Activated naive CD4-positive, alpha-beta T cell (primary cell): ENCODE data around the gene NRIP1.
A peak's percentile ranks its signal among the peaks of the same experiment; 100 is the strongest.

Experiments
- DNase-seq, 4 experiments: peaks; one replicate each; lab custom pipeline; 2025; lab: John Stamatoyannopoulos, UW

Gene NRIP1

DNA sequence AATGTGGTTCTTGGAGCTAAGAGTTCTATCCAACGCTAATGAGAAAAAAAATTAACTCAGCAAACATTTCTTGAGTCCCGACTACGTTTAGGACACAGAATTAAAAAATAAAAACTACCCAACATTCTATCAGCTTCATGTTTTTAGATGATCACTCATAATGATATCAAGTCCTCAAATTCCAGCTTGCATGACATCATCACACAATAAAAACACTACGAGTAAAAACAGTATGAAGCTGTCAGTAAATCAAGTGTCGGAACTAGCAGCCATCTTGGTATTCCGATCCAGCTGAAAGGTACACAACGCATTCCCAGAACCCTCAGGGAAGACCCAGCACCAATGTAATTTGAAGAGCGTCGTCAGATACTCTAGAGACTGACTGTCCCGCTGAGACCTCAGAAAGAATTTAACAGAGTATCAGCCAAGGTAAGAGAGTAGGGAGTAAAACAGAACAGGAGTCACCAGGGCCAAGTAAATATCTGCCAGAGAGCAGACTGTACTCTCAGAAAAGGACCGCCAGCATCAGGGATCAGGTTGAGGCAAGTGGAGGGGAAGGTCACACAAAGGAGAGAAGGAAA, 57.0 kb downstream of the NRIP1 start:
- no peak for DNase-seq

DNA sequence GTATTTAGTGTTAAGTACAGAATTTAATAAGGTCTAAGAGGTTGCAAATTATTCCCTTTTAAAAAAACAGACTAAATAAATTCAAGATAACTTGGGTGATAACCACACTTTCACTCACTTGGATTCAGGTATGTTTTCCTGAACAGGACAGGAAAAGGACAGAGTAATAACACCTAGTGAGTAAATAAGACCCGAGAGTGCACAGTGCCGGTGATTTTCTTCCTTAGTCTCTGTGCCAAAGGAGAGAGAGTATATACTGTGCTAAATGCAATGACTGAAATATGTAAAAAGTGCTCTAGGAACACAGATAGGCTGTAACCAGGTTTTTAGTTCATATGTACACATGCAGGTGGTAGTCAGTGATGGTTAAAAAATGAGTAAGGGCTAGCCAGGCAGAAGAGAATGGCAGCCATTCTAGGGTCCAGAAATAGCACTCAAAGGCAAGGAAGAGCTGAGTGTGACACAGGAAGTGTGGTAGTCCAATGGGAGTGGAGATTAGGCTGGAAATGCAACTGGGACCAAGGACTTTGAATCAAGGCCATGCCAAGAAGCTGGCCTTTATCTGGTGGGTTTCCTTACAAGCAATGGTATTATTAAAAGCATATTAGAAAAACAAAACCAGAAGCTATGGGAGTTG, 58.1 kb downstream of the NRIP1 start:
- DNase-seq: no peak

DNA sequence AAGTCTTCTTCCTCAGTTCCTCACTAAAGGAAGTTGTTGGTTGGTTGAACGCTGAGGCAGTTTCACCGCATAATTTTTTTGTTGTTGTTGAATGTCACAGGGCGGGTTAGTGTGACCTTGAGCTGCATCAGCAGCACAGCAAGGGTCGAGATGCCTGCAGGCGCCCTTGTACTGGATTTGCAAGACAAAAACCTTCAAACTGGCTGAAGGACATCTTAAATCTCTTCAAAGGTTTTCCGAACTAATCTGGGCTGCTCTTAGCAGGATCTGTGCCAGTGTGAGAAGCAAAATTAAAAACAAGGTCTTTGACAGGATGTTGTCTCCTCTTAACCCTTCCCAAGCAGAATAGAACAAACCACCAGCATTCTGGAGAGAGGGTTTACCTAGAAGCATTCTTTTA, 59.4 kb downstream of the NRIP1 start:
- peak in 2 of 4 experiments; percentile 1 to 28 for DNase-seq

GRCh38 chr21:15004721-15005370, 60.0 kb downstream of the NRIP1 start:
- no peak for DNase-seq

DNA sequence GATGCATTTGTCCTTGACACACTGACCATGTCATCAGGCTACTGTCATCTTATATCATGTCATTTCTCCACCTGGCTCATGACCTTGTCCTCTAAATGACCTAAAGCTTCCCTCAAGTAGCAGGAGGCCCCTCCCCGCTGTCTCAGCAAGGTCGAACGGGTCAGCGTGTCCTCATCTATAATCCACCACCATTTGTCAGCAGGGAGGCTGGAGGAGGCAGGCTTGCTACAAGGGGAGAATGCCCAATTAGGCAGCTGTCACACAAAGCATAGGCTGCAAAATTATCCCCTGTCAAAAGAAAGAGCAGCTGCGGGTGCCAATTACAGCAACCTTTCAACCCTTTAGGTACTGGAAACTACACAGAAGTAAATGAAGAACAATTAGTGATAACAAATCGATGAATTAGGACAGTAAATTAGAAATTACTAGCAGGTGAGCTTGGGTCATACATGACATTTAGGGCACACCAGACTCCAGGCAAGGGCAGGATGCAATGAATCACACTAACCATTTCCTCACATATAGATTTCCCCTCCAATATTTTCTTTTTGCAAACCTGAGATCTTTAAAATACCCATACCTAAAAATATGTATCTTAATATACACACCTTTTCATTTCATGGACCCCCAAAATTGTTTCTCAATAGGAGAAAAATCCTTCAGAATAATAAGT, 61.2 kb downstream of the NRIP1 start:
- DNase-seq: no peak

- DNase-seq: no peak
Observed at GRCh38 chr21:15001857-15002606, 62.8 kb downstream of the NRIP1 start.

DNA sequence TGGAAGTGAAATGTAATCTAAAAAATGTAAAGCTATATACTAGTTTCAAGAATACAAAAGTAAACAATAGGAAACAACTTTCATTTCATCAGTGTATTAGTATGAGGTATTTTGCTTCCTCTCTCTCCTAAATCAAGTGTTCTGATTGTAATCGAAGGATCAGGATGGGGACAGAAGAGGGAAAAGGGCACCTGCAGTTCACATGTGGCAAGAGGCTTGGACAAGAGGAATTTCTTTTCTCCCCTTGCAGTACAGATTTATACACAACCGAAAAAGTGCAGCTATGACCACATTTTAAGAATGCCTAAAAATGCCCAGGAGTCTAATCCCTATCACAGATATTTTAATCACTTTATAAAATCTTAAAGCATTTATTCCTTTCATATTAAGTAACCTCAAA, 63.7 kb downstream of the NRIP1 start:
- no peak for DNase-seq

GRCh38 chr21:15000081-15000480, 64.7 kb downstream of the NRIP1 start:
- no peak for DNase-seq

DNA sequence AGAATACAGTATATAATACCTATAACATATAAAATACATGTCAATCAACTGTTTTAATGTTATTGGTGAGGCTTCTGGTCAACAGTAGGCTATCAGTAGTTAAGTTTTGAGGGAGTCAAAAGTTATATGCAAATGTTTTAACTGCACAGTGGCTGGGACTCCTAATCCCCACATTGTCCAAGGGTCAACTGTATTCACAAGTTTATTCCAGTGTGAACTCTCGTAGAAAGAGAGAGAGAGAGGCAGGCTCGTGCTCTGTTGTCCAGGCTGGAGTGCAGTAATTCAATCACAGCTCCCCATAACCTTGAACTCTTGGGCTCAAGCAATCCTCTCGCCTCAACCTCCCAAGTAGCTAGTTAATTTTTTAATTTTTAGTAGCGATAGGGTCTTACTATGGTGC, 66.0 kb downstream of the NRIP1 start:
- DNase-seq: no peak

DNA sequence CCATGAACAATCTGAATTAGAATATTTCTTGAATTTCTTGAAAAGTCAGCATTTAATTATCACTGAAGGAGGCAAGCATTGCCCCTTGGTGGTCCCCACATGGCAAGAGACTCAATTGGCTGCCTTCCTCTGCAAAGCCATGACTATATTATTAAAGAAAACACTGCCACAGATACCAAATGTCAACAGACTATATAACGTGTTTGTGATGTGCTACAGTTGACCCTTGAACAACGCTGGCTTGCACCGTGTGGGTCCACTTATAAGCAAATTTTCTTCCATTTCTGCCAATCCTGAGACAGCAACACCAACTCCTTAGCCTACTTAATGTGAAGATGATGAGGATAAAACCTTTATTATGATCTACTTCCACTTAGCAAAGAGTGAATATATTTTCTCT, 66.5 kb downstream of the NRIP1 start:
- no peak for DNase-seq

- DNase-seq: no peak
Observed at GRCh38 chr21:14995695-14996490, 68.9 kb downstream of the NRIP1 start.

- DNase-seq: no peak
Observed at GRCh38 chr21:14995226-14995625, 69.6 kb downstream of the NRIP1 start.

GRCh38 chr21:14993115-14993514, 71.7 kb downstream of the NRIP1 start:
- DNase-seq: no peak

GRCh38 chr21:14991957-14992356, 72.8 kb downstream of the NRIP1 start:
- DNase-seq: no peak

- DNase-seq: no peak
Observed at GRCh38 chr21:14989359-14989758, 75.4 kb downstream of the NRIP1 start.

GRCh38 chr21:14988760-14989159, 76.0 kb downstream of the NRIP1 start:
- no peak for DNase-seq

DNA sequence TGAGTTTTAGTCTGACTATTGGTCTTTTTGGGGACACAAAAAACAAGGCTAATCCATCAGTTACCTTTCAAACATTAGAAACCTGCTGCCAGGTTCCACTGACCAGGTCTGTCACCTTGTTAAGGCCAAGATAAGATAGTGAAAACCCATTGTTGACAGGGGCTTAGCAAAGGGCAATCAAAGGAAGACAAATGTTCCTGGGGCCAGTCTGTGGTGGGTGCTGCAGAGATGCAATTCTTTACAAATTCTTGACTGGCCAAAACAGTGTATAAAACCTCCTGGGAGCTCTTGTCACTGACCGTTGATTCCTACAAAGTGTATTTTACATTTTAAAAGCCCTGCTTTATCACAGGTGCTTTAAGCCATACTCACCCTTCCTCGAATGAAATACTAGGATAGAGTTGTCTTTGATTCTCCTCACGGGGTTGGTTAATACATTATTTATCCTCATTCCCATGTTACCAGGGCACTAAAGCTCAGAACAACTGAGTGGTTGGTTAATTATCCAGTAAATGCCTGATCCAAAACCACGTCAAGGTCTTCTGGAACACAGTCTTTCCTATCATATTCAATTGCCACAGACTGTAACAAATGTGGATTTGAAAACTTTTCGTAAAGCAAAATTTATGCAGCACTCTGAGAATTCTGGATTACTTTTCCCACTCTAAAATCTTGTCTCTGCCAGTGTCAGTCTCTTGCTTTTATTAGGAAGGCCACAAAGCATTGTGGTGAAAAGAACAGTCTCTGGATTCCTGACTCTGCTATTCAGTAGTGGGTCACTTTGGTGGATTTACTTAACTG, 77.2 kb downstream of the NRIP1 start:
- DNase-seq: no peak

DNA sequence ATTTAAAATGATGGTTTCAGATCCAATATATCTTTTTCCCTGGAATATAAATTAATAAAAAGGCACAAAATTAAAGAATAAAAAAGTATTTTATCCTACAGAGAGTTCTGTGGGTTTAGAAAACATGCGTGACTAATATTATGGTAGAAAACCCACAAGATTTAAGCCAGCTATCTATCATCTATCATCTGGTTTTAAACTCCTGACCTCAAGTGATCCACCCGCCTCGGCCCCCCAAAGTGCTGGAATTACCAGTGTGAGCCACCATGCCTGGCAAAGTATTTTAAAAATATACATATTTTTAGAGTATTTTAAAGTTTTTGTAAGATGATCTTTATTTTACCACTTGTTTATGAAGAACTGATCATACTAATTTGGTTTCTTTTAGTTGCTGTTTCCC, 79.5 kb downstream of the NRIP1 start:
- DNase-seq: no peak

DNA sequence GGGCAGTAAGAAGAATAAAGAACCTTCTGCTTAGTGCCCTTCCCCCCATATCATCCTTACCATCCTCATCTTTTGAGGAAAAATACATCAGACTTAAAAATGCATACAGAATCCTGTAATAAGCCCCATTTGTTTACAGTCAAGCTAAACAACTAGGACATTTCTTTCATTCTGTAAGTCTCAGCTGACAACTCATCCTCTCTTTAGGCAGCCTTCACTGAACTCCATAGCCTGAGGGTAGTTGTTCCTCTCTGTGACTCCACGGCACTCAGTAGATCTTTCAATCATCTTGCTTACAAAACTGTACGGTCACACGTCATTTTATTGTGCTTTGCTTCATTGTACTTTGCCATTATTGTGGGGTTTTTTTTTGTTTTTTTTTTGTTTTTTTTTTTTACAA, 82.5 kb downstream of the NRIP1 start:
- no peak for DNase-seq

DNA sequence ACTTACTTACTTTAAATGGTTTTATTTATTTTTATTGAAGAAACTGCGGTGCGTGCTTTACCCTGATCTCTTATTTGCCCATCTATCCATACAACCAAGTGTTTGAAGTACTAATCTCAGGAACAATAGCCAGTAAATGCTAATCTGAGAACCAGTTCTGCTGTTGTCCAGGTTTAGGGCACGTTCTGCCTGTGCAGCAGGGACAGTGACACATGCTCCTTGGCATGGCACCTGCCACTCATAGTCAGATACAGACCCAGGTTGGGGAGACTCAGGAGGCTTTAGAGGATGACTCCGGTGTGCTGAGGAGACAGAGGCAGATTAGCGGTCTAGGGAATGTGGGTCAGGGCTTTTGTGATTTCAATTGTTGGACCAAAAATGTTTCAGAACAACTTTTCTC, 83.6 kb downstream of the NRIP1 start:
- DNase-seq: no peak

DNA sequence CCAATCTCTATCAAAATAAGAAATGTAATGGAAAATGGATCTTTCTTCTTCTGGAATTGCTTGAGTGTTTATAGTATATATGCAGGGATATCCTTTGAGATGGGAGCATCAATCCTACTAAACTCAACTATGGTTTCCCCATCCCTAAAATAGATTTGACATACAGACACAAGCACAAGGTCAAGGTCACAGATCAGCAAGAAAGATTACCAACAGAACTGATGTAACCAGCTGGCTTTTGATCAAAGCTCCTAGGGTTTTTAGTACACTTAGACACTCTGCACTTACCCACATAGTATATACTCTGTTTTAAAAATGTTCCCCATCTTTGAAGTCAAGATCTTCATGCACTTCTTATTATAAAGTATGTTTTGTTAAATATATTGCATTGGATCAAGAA, 85.5 kb downstream of the NRIP1 start:
- no peak for DNase-seq
